ENCODE data around the gene ZNF792.
"Not testable (repeated sequence)": the region's sequence is repeated elsewhere in the genome, so short reads cannot be mapped to it uniquely, and the experiment has no call there.

ZNF792 gene

GRCh38 chr19:34963573-34964406, at the start of gene ZNF792:
Gene ZNF792, minus strand, starts transcription at chr19:34964229. Its CDS starts 567 bp downstream, at chr19:34963662.
- peak in 41 of 42 donors; percentile 10 to 79 (median 60) for DNase-seq
- intact Hi-C loops (cut with DNase I), result no loop called here

- peak; percentile 39 to 86 (median 66) for DNase-seq
- intact Hi-C loops (cut with DNase I), result loop anchor here (1.0 kb wide), 1 partner anchor 42 kb away; no protein-coding TSS in a partner anchor
Measured at GRCh38 chr19:35013041-35013819, 49.2 kb upstream of the ZNF792 start.

GRCh38 chr19:35011737-35012682, 48.0 kb upstream of the ZNF792 start:
- intact Hi-C loops (cut with DNase I), result no loop called here
- DNase-seq, result no peak

DNA sequence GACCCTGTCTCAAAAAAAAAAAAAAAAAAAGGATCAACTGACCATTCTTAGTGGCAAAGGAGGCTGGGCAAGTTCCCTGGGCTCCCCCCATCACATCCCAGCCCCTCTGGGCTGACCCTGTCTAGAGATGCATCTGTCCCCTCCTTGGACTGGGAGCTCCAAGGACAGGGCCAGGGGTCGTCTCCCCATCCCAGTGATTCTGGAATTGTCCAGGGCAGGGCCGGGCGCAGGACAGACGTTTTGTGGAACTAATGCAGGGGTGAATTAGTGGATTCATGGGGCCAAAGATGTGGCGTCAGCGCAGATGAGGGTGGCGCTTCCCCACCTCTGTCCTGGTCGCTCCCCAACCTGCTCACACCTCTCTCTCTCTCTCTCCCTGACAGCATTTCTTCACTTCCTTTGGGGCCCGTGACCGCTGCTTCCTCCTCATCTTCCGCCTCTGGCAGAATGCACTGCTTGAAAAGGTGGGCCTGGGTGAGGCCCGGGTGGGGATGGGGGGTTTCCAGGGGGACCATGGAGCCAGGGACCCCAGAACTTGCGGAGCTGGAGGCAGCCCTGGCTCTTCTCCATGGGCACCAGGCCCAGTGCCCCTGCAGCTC, 47.2 kb upstream of the ZNF792 start:
- no peak for DNase-seq
- intact Hi-C loops (cut with DNase I), result no loop called here

DNA sequence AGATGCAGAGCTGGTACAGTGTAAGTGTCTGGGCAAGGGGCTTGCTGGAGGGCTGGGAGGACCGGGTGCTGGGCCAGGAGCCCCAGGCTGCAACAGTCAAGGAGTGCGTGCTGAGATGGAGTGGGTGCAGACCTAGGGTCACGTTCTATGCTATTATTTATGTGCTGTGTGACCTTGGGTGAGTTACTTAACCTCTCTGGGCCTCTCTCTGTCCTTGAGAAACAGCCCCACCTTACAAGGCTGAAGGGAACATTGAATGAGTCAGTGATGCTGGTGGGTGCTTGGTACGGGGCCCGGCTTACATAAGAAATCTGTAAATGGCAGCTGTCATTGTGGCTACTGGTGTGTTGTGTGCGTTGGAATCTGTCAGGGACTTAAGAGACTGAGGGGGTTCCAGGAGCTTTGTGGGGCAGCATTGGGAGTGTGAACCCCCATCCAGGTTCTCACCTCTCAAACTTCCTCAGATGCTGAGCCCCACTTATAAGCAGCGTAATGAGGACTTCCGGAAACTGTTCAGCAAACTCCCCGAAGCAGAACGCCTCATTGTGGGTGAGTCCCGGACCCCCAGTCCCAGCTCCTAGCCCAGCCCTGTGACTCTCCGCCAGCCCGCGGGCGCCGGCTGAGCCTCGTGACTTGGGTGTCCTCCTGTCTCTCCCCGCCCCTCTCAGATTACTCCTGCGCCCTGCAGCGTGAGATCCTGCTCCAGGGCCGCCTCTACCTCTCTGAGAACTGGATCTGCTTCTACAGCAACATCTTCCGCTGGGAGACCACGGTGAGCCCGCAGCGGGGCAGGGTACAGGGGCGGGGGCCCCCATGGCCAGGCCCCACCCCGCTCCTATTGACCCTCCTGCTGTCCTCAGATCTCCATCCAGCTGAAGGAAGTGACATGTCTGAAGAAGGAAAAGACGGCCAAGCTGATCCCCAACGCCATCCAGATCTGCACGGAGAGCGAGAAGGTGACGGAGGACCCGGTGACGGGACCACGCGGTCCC, 45.7 kb upstream of the ZNF792 start:
- intact Hi-C loops (cut with DNase I), result no loop called here
- DNase-seq, result peak in 1 of 42 donors; percentile 33

GRCh38 chr19:35008891-35009341, 44.9 kb upstream of the ZNF792 start:
- intact Hi-C loops (cut with DNase I), result no loop called here
- no peak for DNase-seq

GRCh38 chr19:35007427-35007826, 43.4 kb upstream of the ZNF792 start:
- DNase-seq; intact Hi-C loops (cut with DNase I): not testable (repeated sequence)

DNA sequence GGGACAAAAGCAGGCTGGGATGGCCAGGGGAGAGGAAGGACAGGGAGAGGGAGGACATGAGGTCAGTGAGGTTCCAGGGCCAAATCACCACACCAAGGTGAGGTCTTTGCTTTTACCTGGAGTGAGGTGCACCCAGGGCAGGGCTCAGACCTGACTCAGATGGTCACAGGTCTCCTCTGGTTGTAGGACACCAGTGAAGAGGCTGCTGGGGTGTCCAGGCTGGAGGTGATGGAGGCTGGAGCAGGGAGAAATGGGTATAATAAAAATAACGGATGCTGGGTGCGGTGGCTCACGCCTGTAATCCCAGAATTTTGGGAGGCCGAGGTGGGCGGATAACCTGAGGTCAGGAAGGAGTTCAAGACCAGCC, 43.0 kb upstream of the ZNF792 start:
- intact Hi-C loops (cut with DNase I), result no loop called here
- no peak for DNase-seq

DNA sequence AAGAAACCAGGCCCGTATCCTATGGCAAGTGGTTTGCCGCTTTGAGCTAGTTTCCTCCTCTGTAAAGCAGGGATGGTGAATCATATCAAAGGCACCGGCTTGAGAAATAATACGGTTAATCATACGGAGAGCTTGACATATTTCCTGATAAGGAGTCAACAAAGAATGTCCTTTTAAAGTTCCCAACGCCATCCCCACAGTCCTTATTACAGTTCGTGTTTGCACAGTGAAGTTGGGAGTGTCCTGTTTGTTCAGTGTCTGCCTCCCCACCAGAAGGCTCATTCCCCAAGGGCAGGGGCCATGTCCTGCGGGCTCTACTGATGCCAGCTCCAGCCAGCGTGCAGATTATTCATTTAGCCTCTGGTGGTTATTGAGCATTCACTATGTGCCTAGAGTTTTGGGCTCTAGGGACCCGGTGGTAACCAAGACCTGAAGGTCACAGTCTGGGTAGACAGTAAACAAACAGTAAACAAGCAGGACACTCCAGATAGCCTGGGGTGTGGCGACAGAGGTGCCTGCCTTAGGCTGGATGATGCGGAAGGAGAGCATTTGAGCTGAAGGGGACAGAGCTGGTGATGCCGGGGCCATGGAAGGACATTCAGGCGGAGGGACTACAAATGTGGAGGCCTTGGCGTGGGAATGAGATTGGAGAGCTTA, 42.4 kb upstream of the ZNF792 start:
- intact Hi-C loops (cut with DNase I), result no loop called here
- DNase-seq, result no peak

GRCh38 chr19:35006007-35006341, 41.9 kb upstream of the ZNF792 start:
- DNase-seq, result not testable (repeated sequence)

GRCh38 chr19:35005256-35005977, 41.4 kb upstream of the ZNF792 start:
- DNase-seq, result no peak
- intact Hi-C loops (cut with DNase I), result no loop called here

More at GRCh38 chr19:35006007-35006341, 41.9 kb upstream of the ZNF792 start:
- intact Hi-C loops (cut with DNase I), result not testable (repeated sequence)

DNA sequence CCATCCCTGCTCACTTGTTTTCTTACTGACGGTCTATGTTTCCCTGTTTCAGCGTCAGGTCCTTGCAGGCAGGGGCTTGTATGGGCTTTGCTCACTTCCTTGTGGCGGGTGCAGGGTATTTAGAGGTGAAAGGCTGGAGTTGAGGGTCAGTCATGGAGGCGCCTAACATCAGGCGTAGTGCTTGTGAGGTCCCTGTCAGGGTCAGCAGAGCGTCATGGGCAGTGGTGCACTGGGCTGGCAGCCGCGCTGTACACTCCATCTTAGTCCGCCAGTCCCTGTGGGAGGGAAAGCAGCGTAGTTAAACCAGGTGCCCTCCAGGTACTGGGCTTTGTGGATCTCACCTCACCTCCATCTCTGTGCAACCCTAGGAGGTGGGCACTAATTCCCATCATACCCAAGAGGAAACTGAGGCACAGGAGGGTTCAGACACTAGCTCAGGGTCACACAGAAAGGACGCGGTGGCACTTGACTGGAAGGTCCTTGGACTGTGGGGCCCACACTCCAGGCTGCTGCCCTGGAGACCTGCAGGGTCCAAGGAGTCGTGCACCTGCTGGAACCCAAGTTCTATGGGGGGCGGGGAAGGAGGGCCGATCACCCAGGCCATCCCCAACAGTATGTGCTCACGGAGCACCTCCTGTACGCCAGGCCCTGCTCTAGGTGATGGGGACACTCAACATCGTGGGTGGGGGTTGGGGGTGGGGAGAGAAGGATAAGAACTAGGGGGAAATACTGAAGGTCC, 40.7 kb upstream of the ZNF792 start:
- DNase-seq, result no peak
- intact Hi-C loops (cut with DNase I), result no loop called here

DNA sequence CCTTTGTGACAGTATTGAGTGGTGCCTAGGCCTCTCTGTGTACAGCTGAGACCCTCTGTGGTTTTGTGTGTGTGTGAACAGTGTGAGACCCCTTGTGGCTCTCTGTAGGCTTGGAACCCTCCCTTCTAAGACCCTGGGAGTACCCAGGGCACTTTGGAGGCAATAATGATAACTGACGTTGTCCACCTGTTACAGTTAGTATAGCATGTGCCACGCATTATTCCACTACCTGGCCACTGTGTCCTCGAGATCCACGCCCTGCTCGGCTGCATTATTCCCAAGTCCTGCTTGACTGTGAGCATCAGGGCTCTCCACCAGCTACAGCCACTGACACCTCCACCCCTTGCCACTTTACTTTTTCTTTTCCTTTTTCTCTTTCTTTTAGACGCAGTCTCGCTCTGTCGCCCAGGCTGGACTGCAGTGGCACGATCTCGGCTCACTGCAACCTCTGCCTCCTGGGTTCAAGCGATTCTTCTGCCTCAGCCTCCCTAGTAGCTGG, 38.1 kb upstream of the ZNF792 start:
- DNase-seq, result no peak
- intact Hi-C loops (cut with DNase I), result no loop called here

DNA sequence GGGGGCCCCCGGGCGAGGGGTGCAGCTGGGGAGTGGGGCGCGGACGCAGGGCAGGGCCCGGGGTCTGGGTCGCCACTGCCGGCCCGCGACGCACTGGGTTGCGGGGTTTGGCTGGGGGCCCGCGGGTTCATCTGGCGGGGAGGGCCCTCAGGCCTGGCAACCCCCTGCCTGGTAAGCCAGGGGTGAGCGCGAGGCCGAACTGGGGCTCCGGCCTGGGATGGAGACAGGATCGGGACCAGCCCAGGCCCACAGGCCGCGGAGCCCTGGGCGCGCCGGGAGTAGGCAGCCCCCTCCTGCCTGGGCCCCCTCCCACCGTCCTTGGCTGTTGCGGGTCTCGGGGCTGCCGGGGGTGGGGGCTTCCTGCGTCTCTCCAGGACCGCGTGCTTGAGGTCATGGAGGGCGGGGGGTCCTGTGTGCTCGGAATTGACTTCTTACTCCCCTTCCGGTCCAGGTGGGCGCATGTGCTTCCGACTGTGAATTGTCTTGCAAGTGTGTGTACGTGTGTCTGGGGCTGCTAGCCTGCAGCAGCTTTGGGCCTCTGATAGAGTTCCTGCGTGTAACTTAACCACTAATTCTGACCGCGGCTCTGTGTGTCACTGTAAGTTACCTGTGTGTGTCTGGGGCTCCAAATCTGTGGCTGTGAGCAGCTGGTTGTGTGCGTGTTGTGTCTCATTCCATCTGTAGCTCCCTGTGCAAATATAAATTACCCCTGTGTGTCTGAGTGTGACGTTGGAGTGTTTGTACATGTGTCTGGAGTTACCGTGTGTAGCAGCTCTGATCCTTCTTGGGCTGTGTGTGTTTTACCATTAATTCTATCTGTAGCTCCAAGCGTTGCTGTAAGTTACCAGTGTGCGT, 36.8 kb upstream of the ZNF792 start:
- intact Hi-C loops (cut with DNase I), result no loop called here

GRCh38 chr19:35000338-35000646, 36.3 kb upstream of the ZNF792 start:
- no peak for DNase-seq
- intact Hi-C loops (cut with DNase I), result no loop called here

More for the DNA sequence above, 36.8 kb upstream of the ZNF792 start:
- DNase-seq, result peak in 9 of 42 donors; percentile 11 to 40 (median 20)
